22Rv1 (cell line): ENCODE measurements around the gene KCNQ2.
"Not testable (repeated sequence)": the region's sequence is repeated elsewhere in the genome, so short reads cannot be mapped to it uniquely, and the experiment has no call there.

Experiments used
- H3K27ac ChIP-seq: fragments of 450-650 bp; 2 replicates; pipeline ENCODE4 v1.5.1; 2017
- CTCF ChIP-seq: fragments of 450-650 bp; IDR thresholded peaks from 2 replicates; pipeline ENCODE4 v1.5.1; 2017; ENCODE audit warnings: mild to moderate bottlenecking
- ZFX ChIP-seq: fragments of 450-650 bp; IDR thresholded peaks from 2 replicates; pipeline ENCODE4 v1.6.1; 2017; ENCODE audit warnings: antibody characterized with exemption, borderline replicate concordance

KCNQ2 gene

GRCh38 chr20:63518351-63518861 is 46.0 kb upstream of the KCNQ2 start:
- no peak overlapping the region for H3K27ac ChIP-seq
- no peak for TF ChIP-seq CTCF
- TF ChIP-seq ZFX = no peak

- TF ChIP-seq ZFX (no peak), CTCF (peak; percentile 12; the same call in 1 of the 2 replicates)
- H3K27ac ChIP-seq = no peak overlapping the region
These were observed 45.2 kb upstream of the KCNQ2 start for GRCh38 chr20:63517376-63518309.

- not testable (repeated sequence) for H3K27ac ChIP-seq
These were observed 42.1 kb upstream of the KCNQ2 start for GRCh38 chr20:63514520-63514919.

- H3K27ac ChIP-seq = no peak overlapping the region
- TF ChIP-seq ZFX (no peak), CTCF (no peak)
These were observed 40.8 kb upstream of the KCNQ2 start for GRCh38 chr20:63513207-63513606.

GRCh38 chr20:63509088-63509564 is 36.7 kb upstream of the KCNQ2 start:
- H3K27ac ChIP-seq = no peak overlapping the region
- TF ChIP-seq ZFX = no peak
- no peak for TF ChIP-seq CTCF

- no peak overlapping the region for H3K27ac ChIP-seq
- TF ChIP-seq CTCF = no peak
- no peak for TF ChIP-seq ZFX
These were observed 35.8 kb upstream of the KCNQ2 start for GRCh38 chr20:63508072-63508768.

- H3K27ac ChIP-seq = no peak overlapping the region
These were observed 34.8 kb upstream of the KCNQ2 start for GRCh38 chr20:63507083-63507743.

More at GRCh38 chr20:63507083-63507743, 34.8 kb upstream of the KCNQ2 start:
- no peak for TF ChIP-seq ZFX
- no peak for TF ChIP-seq CTCF
